Left lung (tissue), 10 donors: ENCODE results near the gene E2F3. TPM values are rescaled to one million over a fixed set of nuclear protein-coding genes. Genes with fewer than 3 reads are reported as not detected.
A peak's percentile ranks its signal among the peaks of the same experiment; 100 is the strongest.
"Not testable (repeated sequence)": the region's sequence is repeated elsewhere in the genome, so short reads cannot be mapped to it uniquely, and the experiment has no call there.

Source experiments
- ATAC-seq: fragments of 200-7000 bp; cut with Tn5 transposase; one replicate; pipeline ENCODE4 v1.9.1; 2020; ENCODE audit warnings: moderate library complexity
- DNase-seq, 4 donors: peaks; one replicate each; pipeline ENCODE4 v3.0.0-alpha.2; 2013 to 2020
- H3K27ac ChIP-seq, 2 donors: fragments of 200-600 bp; sonication (generic) in 1 of 2; one replicate each; pipeline versions ENCODE4 v1.5.0 to v1.8.0; 2020 to 2021
- H3K27me3 ChIP-seq, 2 donors: fragments of 200-600 bp; sonication (generic) in 1 of 2; one replicate each; pipeline versions ENCODE4 v1.5.0 to v1.8.0; 2020 to 2021
- H3K36me3 ChIP-seq, 2 donors: fragments of 200-600 bp; sonication (generic) in 1 of 2; one replicate each; pipeline versions ENCODE4 v1.5.0 to v1.8.0; 2020 to 2021
- H3K4me1 ChIP-seq, 2 donors: fragments of 200-600 bp; one replicate each; pipeline ENCODE4 v1.8.0; 2021
- H3K4me3 ChIP-seq, 2 donors: fragments of 200-600 bp; sonication (generic) in 1 of 2; one replicate each; pipeline versions ENCODE4 v1.5.0 to v1.8.0; 2020 to 2021; ENCODE audit warnings: mild to moderate bottlenecking in 1 of 2
- H3K9me3 ChIP-seq, 2 donors: fragments of 200-600 bp; sonication (generic) in 1 of 2; one replicate each; pipeline versions ENCODE4 v1.5.0 to v1.8.0; 2020 to 2021
- CTCF ChIP-seq, 2 donors: fragments of 200-600 bp; sonication (generic) in 1 of 2; IDR thresholded peaks; one replicate each; pipeline versions ENCODE4 v1.5.0 to v1.8.0; 2021; ENCODE audit warnings: antibody characterized with exemption in 2 of 2
- intact Hi-C, 2 donors: fragments of 100-400 bp; cut with DNase I; formaldehyde crosslinking; loops; one replicate each; pipeline versions ENCODE4 v1.11.2 to v1.14.2; 2022
- polyA plus RNA-seq, 6 donors: library from polyadenylated mRNA; unstranded; fragments of 120-200 nt; gene quantifications; one replicate each; pipeline ENCODE4 v1.2.1, GENCODE V29; 2013; ENCODE audit not compliant: insufficient read length in 6 of 6
- total RNA-seq, 2 donors: library from RNA; stranded (reverse); fragmentation: NEBNext Ultra II Directional; extraction: Animal tissue kit (Norgen Biotek cat#: 25700); gene quantifications; one replicate each; pipeline ENCODE4 v1.2.1, GENCODE V29; 2021
- donor health status: DM: no; HTN: yes; CAD: no.
- donor health status: DM: no; HTN: no; CAD: no.

The E2F3 gene
- total and polyA plus RNA-seq, 8 donors, result 11.4 to 18.6 (median 15.1) TPM

- Histone ChIP-seq H3K4me1 (peaks cover 0 to 11% of the 10 kb centered on the region in 2 donors), H3K36me3 (no peaks in the 10 kb centered on the region), H3K27me3 (no peaks in the 10 kb centered on the region), H3K4me3 (no peak overlapping the region), H3K9me3 (no peaks in the 10 kb centered on the region), H3K27ac (peak overlapping the region in 1 of 2 donors; percentile 65)
- intact Hi-C loops, result no loop called here
- DNase-seq (no peak), ATAC-seq (no peak)
- TF ChIP-seq CTCF (IDR thresholded peaks at IDR 0.05), result no peak
Measured at GRCh38 chr6:20498041-20498385, 96.3 kb downstream of the E2F3 start.

DNA sequence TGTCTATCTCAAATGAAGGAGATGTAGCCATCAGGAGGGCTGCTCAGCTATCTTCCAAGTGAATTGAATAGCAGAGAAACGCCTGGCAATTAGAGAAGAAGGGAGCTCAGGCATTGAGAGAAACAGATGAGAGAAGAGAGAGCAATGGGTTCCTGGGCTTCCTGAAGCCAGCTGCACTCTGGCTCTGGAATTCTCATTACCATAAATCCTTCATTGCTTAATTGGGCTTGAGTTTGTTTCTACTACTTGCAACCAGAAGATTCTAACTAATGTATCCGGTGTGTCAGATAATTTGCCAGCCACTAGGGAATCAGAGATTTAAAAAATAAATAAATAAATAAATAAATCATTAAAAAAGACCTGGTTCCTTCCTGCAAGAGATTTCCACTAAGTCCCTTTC is 107.5 kb downstream of the E2F3 start:
- intact Hi-C loops, result no loop called here
- DNase-seq (no peak), ATAC-seq (no peak)
- no peaks in the 10 kb centered on the region for H3K4me1 ChIP-seq
- no peak overlapping the region for H3K4me3 ChIP-seq
- no peak for TF ChIP-seq CTCF (IDR thresholded peaks at IDR 0.05)
- H3K36me3 ChIP-seq, result no peaks in the 10 kb centered on the region
- no peaks in the 10 kb centered on the region for H3K27me3 ChIP-seq
- no peaks in the 10 kb centered on the region for H3K9me3 ChIP-seq
- H3K27ac ChIP-seq, result no peak overlapping the region

DNA sequence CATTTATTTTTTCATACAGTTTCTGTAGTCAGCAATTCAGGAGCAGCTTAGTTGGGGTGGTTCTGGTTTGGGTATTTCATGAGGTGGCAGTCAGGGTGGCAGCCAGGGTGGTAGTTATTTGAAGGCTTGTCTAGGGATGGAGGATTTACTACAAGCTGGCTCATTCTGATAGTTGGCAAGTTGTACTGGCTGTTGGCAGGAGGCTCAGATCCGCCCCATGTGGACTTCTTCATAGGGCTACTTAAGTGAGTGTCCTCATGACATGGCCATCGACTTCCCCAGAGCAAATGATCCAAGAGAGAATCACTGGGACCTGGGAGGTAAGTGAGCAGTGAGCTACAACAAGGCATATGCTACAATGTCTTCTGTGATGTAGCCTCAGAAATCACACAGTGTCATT is 110.2 kb downstream of the E2F3 start:
- intact Hi-C loops, result no loop called here
- no peak overlapping the region for H3K4me3 ChIP-seq
- H3K27me3 ChIP-seq, result no peaks in the 10 kb centered on the region
- no peak overlapping the region for H3K27ac ChIP-seq
- H3K9me3 ChIP-seq, result no peaks in the 10 kb centered on the region
- DNase-seq (no peak), ATAC-seq (no peak)
- no peaks in the 10 kb centered on the region for H3K4me1 ChIP-seq
- TF ChIP-seq CTCF (IDR thresholded peaks at IDR 0.05), result no peak
- no peaks in the 10 kb centered on the region for H3K36me3 ChIP-seq

DNA sequence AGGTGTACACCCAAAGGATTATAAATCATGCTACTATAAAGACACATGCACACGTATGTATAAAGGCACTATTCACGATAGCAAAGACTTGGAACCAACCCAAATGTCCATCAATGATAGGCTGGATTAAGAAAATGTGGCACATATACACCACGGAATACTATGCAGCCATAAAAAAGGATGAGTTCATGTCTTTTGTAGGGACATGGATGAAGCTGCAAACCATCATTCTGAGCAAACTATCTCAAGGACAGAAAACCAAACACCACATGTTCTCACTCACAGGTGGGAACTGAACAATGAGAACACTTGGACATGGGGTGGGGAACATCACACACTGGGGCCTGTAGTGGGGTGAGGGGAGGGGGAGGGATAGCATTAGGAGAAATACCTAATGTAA is 123.5 kb downstream of the E2F3 start:
- not testable (repeated sequence) for H3K36me3 ChIP-seq, DNase-seq, H3K9me3 ChIP-seq, H3K27me3 ChIP-seq, ATAC-seq, H3K27ac ChIP-seq, H3K4me3 ChIP-seq
- intact Hi-C loops, result loop anchor here in 1 of 2 donors (5.0 to 10.0 kb wide), 2 partner anchors 233 to 420 kb away; no protein-coding TSS in a partner anchor
- H3K4me1 ChIP-seq, result peaks cover 7 to 12% of the 10 kb centered on the region in 2 donors

- not testable (repeated sequence) for H3K36me3 ChIP-seq, H3K27ac ChIP-seq, H3K27me3 ChIP-seq, H3K4me3 ChIP-seq, H3K9me3 ChIP-seq
- intact Hi-C loops, result loop anchor here in 1 of 2 donors (5.0 to 10.0 kb wide), 2 partner anchors 237 to 424 kb away; no protein-coding TSS in a partner anchor
- TF ChIP-seq CTCF (IDR thresholded peaks at IDR 0.05), result peak; percentile 59 to 61
- ATAC-seq, result peak; percentile 91
- H3K4me1 ChIP-seq, result peaks cover 7 to 17% of the 10 kb centered on the region in 2 donors
- peak in 1 of 4 donors; percentile 24 for DNase-seq
Measured at GRCh38 chr6:20529086-20529448, 127.4 kb downstream of the E2F3 start.

- DNase-seq (no peak), ATAC-seq (no peak)
- peaks cover 7 to 27% of the 10 kb centered on the region in 2 donors for H3K4me1 ChIP-seq
- H3K27me3 ChIP-seq, result no peaks in the 10 kb centered on the region
- H3K36me3 ChIP-seq, result peaks cover 0 to 8% of the 10 kb centered on the region in 2 donors
- no peak overlapping the region for H3K27ac ChIP-seq
- H3K9me3 ChIP-seq, result no peaks in the 10 kb centered on the region
- no peak for TF ChIP-seq CTCF (IDR thresholded peaks at IDR 0.05)
- H3K4me3 ChIP-seq, result no peak overlapping the region
- intact Hi-C loops, result no loop called here
Measured at GRCh38 chr6:20532881-20533280, 131.2 kb downstream of the E2F3 start.
